K562 (cell line): ENCODE results near the gene HIF1A. TPM values are rescaled to one million over a fixed set of nuclear protein-coding genes. Genes with fewer than 3 reads are reported as not detected.

Experiments used
- ATAC-seq: fragments of 200-7000 bp; cut with Tn5 transposase; 3 replicates; pipeline ENCODE4 v1.9.1; 2020; ENCODE audit warnings: moderate library complexity
- Bru-seq: library from RNA; stranded (reverse); fragments of 400-500 nt; gene quantifications from one replicate; lab custom pipeline; 2021; lab: Mats Ljungman, UMichigan
- BruChase-seq, 2 experiments: library from RNA; stranded (reverse); fragments of 400-500 nt; gene quantifications; one replicate each; lab custom pipeline; 2021; lab: Mats Ljungman, UMichigan
- BruUV-seq: library from RNA; stranded (reverse); fragments of 400-500 nt; replicated peaks from 2 replicates; lab custom pipeline; 2021; lab: Mats Ljungman, UMichigan
- CTCF ChIA-PET: fragments of 300-600 bp; formaldehyde crosslinking; extraction: SDS; loops from one replicate; lab custom pipeline; 2021; ENCODE audit warnings: low intra/inter-chr PET ratio; lab: Yijun Ruan, JAX
- POLR2A ChIA-PET: fragments of 300-600, 350-650 bp; sonication (Branson Sonifier 250); formaldehyde crosslinking; extraction: SDS; loops from one replicate; lab custom pipeline; 2021; ENCODE audit warnings: antibody characterized with exemption, inconsistent platforms; lab: Yijun Ruan, JAX
- DNase-seq, 4 experiments: peaks; one replicate each; pipeline versions ENCODE4 v3.0.0 to v3.0.0-alpha.2; 2011 to 2018; ENCODE audit warnings: low spot score in 3 of 4, mixed read lengths in 3 of 4; ENCODE audit errors: extremely low read depth in 1 of 4
- FAIRE-seq: peaks from 2 replicates; lab custom pipeline; 2011; peaks lifted over from hg19 to GRCh38; lab: Jason Lieb, UNC
- H2AFZ ChIP-seq: 2 replicates; pipeline ENCODE4 v1.6.0; 2011; ENCODE audit warnings: low read depth, low read length, control low read depth, inconsistent platforms
- H3K27ac ChIP-seq: fragments of 200-600 bp; 3 replicates; pipeline ENCODE4 v1.8.0; 2011; ENCODE audit warnings: low read depth, mild to moderate bottlenecking, control low read depth, inconsistent platforms, low read length, moderate library complexity, mixed read lengths; ENCODE audit errors: extremely low read depth
- H3K27me3 ChIP-seq, 2 experiments: fragments of 300-600 bp in 1 of 2; 2 replicates in 1 of 2; 3 replicates in 1 of 2; pipeline versions ENCODE4 v1.6.0 to v1.8.0; 2011; ENCODE audit warnings: inconsistent platforms in 2 of 2, low read length in 2 of 2, mild to moderate bottlenecking in 1 of 2, mixed read lengths in 1 of 2, moderate library complexity in 1 of 2; ENCODE audit not compliant: control insufficient read depth in 2 of 2, insufficient read depth in 2 of 2
- H3K36me3 ChIP-seq: fragments of 300-600 bp; 3 replicates; pipeline ENCODE4 v1.8.0; 2011; ENCODE audit warnings: mild to moderate bottlenecking, low read length, inconsistent platforms; ENCODE audit not compliant: control insufficient read depth, insufficient read depth
- H3K4me1 ChIP-seq, 2 experiments: fragments of 200-600 bp in 1 of 2; replicated peaks in 1 of 2; 2 replicates in 1 of 2; 3 replicates in 1 of 2; pipeline versions ENCODE4 v1.5.1 to v1.8.0; 2011; ENCODE audit warnings: inconsistent platforms in 2 of 2, low read length in 2 of 2, mild to moderate bottlenecking in 1 of 2, mixed read lengths in 1 of 2, moderate library complexity in 1 of 2; ENCODE audit not compliant: control insufficient read depth in 2 of 2, insufficient read depth in 2 of 2
- H3K4me2 ChIP-seq: 2 replicates; pipeline ENCODE4 v1.6.1; 2011; ENCODE audit warnings: low read length, control low read depth, inconsistent platforms, mixed read lengths; ENCODE audit not compliant: insufficient read depth
- H3K4me3 ChIP-seq: fragments of 200-600 bp; sonication (generic), shearing (Covaris generic); 2 replicates; pipeline ENCODE4 v1.5.1; 2016; ENCODE audit warnings: control low read depth, inconsistent platforms
- H3K79me2 ChIP-seq: fragments of 200-600 bp; 3 replicates; pipeline ENCODE4 v1.8.0; 2011; ENCODE audit warnings: low read length, inconsistent platforms; ENCODE audit not compliant: control insufficient read depth, insufficient read depth
- H3K9ac ChIP-seq, 2 experiments: 2 replicates each; pipeline versions ENCODE4 v1.6.0 to v1.6.1; 2011; ENCODE audit warnings: low read depth in 2 of 2, low read length in 2 of 2, control low read depth in 1 of 2, inconsistent platforms in 1 of 2, mild to moderate bottlenecking in 1 of 2, mixed read lengths in 1 of 2; ENCODE audit not compliant: insufficient read depth in 1 of 2
- H3K9me1 ChIP-seq: one replicate; pipeline ENCODE4 v1.6.0; 2011; ENCODE audit warnings: inconsistent platforms, mild to moderate bottlenecking, low read length, moderate library complexity; ENCODE audit not compliant: control insufficient read depth, insufficient read depth
- H3K9me3 ChIP-seq: replicated peaks from 2 replicates; pipeline ENCODE4 v1.5.1; 2011; ENCODE audit warnings: low read depth, low read length, inconsistent platforms; ENCODE audit not compliant: control insufficient read depth, insufficient read depth
- H4K20me1 ChIP-seq: replicated peaks from 2 replicates; pipeline ENCODE4 v1.6.1; 2011; ENCODE audit warnings: low read length, inconsistent platforms, mixed read lengths; ENCODE audit not compliant: control insufficient read depth, insufficient read depth
- CREM ChIP-seq: IDR thresholded peaks from 2 replicates; pipeline ENCODE4 v1.6.1; 2014; ENCODE audit warnings: antibody characterized with exemption, low read depth
- EGR1 ChIP-seq: fragments of 450-650 bp; conservative IDR thresholded peaks from 2 replicates; pipeline ENCODE4 v1.6.1; 2017; ENCODE audit warnings: mild to moderate bottlenecking
- HMGN3 ChIP-seq: IDR thresholded peaks from 2 replicates; pipeline ENCODE4 v1.6.1; 2011; ENCODE audit warnings: borderline replicate concordance, low read depth, mild to moderate bottlenecking, mixed read lengths, low read length; ENCODE audit not compliant: insufficient read length; ENCODE audit errors: extremely low read depth
- HSF4 ChIP-seq: fragments of 250-450 bp; sonication (Bioruptor Pico); IDR thresholded peaks from 2 replicates; pipeline ENCODE4 v2.1.2; 2022; ENCODE audit warnings: mild to moderate bottlenecking, moderate library complexity, borderline replicate concordance
- KLF16 ChIP-seq: IDR thresholded peaks from 2 replicates; pipeline ENCODE4 v1.6.1; 2016; ENCODE audit warnings: antibody characterized with exemption
- LEF1 ChIP-seq: fragments of 450-650 bp; IDR thresholded peaks from 2 replicates; pipeline ENCODE4 v1.6.1; 2016; ENCODE audit warnings: mild to moderate bottlenecking
- MAZ ChIP-seq, 2 experiments: fragments of 450-650 bp in 1 of 2; sonication (generic) in 1 of 2; formaldehyde crosslinking; IDR thresholded peaks in 1 of 2; conservative IDR thresholded peaks in 1 of 2; 2 replicates each; pipeline versions ENCODE4 v1.4.0 to v1.5.0; 2020; ENCODE audit warnings: mild to moderate bottlenecking in 1 of 2, missing genetic modification reagents in 1 of 2
- RBFOX2 ChIP-seq: fragments of 200-400 bp; formaldehyde crosslinking; IDR thresholded peaks from 2 replicates; pipeline ENCODE4 v1.6.1; 2017; ENCODE audit warnings: low read depth, mild to moderate bottlenecking, low read length, moderate library complexity
- USF2 ChIP-seq: sonication (generic); formaldehyde crosslinking; IDR thresholded peaks from 2 replicates; pipeline ENCODE4 v1.5.0; 2020; ENCODE audit warnings: missing genetic modification reagents
- WGBS: fragments of 100-300 bp; shearing (Covaris generic); methylation state at CpG from one replicate; pipeline ENCODE4 v1.1.6; 2016; ENCODE audit warnings: low coverage, mixed read lengths; ENCODE audit not compliant: insufficient coverage; ENCODE audit errors: missing lambda C conversion rate; 5-methylcytosine and 5-hydroxymethylcytosine counted together
- in situ Hi-C: fragments of 300-500 bp; cut with MboI; formaldehyde crosslinking; loops from 4 replicates; pipeline ENCODE4 v1.15.0; 2018; ENCODE audit warnings: inconsistent platforms, mixed read lengths
- intact Hi-C: fragments of 100-400 bp; cut with micrococcal nuclease; formaldehyde crosslinking; loops from 2 replicates; pipeline ENCODE4 v1.14.2; 2022
- long read RNA-seq, 3 experiments: library from polyadenylated mRNA in 2 of 3; library from RNA in 1 of 3; unstranded in 2 of 3; stranded (forward) in 1 of 3; transcript quantifications; one replicate each; pipeline ENCODE4 v2.0.0, GENCODE V29; 2019 to 2022
- polyA minus RNA-seq, 3 experiments: library from RNA; depleted of rRNA, polyadenylated mRNA; stranded (reverse); fragments of >200 nt; gene quantifications; 2 replicates each; pipeline ENCODE4 v1.2.3, GENCODE V29; 2011
- polyA plus RNA-seq, 8 experiments: library from polyadenylated mRNA; depleted of rRNA in 4 of 8; stranded (reverse) in 5 of 8; unstranded in 3 of 8; fragments of >200 nt; fragmentation: Nextera tagmentation in 2 of 8; fragmentation: Illumina TruSeq in 1 of 8; extraction: Ambion mirVana in 2 of 8; extraction: Trizol in 1 of 8; gene quantifications; 2 replicates each; pipeline versions ENCODE4 v1.2.1 to v1.2.3, GENCODE V29; 2011 to 2014; ENCODE audit warnings: inconsistent platforms in 1 of 8, missing spikeins in 1 of 8
- total RNA-seq, 7 experiments: library from RNA; depleted of rRNA in 6 of 7; stranded (reverse); fragments of >200 nt in 6 of 7; fragmentation: Illumina TruSeq in 2 of 7; extraction: Trizol in 2 of 7; gene quantifications; 2 replicates each; pipeline versions ENCODE4 v1.2.1 to v1.2.3, GENCODE V29; 2011 to 2021; ENCODE audit warnings: low replicate concordance in 1 of 7
- TF ChIP-seq, protein P1 (sequence below): sonication (generic); formaldehyde crosslinking; IDR thresholded peaks from 2 replicates; pipeline ENCODE4 v1.8.0; 2022; ENCODE audit warnings: missing genetic modification reagents, mild to moderate bottlenecking, moderate library complexity, borderline replicate concordance

HIF1A gene
- 27.0 and 107 TPM in 2 replicates for total RNA-seq (2011; cell fraction: chromatin; rRNA removed; ENCODE audit: low replicate concordance)
- 13.0 and 20.8 TPM in 2 replicates for total RNA-seq (2011; cell fraction: nucleolus; rRNA removed)
- 34.8 and 40.5 TPM in 2 replicates for total RNA-seq (2011; cell fraction: nucleoplasm; rRNA removed)
- total RNA-seq (2014; rRNA removed) (19.7 and 24.2 TPM in 2 replicates), total RNA-seq (2014; rRNA removed; fragmentation: Illumina TruSeq; extraction: Trizol) (29.3 and 32.3 TPM in 2 replicates), total RNA-seq (2015; rRNA removed; fragmentation: Illumina TruSeq; extraction: Trizol) (31.9 and 33.0 TPM in 2 replicates), total RNA-seq (2021) (29.4 and 32.7 TPM in 2 replicates), polyA plus RNA-seq (2011; rRNA removed) (18.3 and 20.2 TPM in 2 replicates), polyA plus RNA-seq (2014; fragmentation: Illumina TruSeq; extraction: Trizol) (32.7 and 35.3 TPM in 2 replicates), polyA plus RNA-seq (2014; fragmentation: Nextera tagmentation; extraction: Ambion mirVana) (1 to 10 TPM; 5.9 to 7.5 TPM), polyA plus RNA-seq (2014; rRNA removed) (18.5 and 21.1 TPM in 2 replicates), polyA minus RNA-seq (2011; rRNA and poly(A)+ RNA removed) (53.8 and 55.7 TPM in 2 replicates), Bru-seq, nascent RNA (percentile 90 among the genes with signal in this experiment), BruChase-seq, experiment 1, labeled RNA remaining after a 2-hour chase (percentile 89 among the genes with signal in this experiment), BruChase-seq, experiment 2, labeled RNA remaining after a 6-hour chase (percentile 92 among the genes with signal in this experiment)
- 6.5 and 7.0 TPM in 2 replicates for polyA plus RNA-seq (2011; cell fraction: cytosol; rRNA removed)
- 13.5 and 14.8 TPM in 2 replicates for polyA plus RNA-seq (2011; cell fraction: nucleus; rRNA removed)
- 13.5 and 15.5 TPM in 2 replicates for polyA plus RNA-seq (2012)
- polyA minus RNA-seq (2011; cell fraction: cytosol; rRNA and poly(A)+ RNA removed): 15.6 and 19.3 TPM in 2 replicates
- 19.5 and 22.0 TPM in 2 replicates for polyA minus RNA-seq (2011; cell fraction: nucleus; rRNA and poly(A)+ RNA removed)
- long read RNA-seq, experiment 1, transcript HIF1A-202 (15 exons, 3,919 nt): major isoform, 16 of 34 reads
- long read RNA-seq, experiment 1, transcript HIF1A-203 (15 exons, 3,922 nt): minor isoform, 8 of 34 reads
- long read RNA-seq, experiment 1, partial matches to known transcripts: 8 of 34 reads
- long read RNA-seq, experiment 1, other reads (novel, unspliced or antisense): 2 of 34 reads
- long read RNA-seq, experiment 2: 0 reads
- long read RNA-seq, experiment 3, partial matches to known transcripts: 8 of 13 reads
- long read RNA-seq, experiment 3, other reads (novel, unspliced or antisense): 4 of 13 reads

DNA sequence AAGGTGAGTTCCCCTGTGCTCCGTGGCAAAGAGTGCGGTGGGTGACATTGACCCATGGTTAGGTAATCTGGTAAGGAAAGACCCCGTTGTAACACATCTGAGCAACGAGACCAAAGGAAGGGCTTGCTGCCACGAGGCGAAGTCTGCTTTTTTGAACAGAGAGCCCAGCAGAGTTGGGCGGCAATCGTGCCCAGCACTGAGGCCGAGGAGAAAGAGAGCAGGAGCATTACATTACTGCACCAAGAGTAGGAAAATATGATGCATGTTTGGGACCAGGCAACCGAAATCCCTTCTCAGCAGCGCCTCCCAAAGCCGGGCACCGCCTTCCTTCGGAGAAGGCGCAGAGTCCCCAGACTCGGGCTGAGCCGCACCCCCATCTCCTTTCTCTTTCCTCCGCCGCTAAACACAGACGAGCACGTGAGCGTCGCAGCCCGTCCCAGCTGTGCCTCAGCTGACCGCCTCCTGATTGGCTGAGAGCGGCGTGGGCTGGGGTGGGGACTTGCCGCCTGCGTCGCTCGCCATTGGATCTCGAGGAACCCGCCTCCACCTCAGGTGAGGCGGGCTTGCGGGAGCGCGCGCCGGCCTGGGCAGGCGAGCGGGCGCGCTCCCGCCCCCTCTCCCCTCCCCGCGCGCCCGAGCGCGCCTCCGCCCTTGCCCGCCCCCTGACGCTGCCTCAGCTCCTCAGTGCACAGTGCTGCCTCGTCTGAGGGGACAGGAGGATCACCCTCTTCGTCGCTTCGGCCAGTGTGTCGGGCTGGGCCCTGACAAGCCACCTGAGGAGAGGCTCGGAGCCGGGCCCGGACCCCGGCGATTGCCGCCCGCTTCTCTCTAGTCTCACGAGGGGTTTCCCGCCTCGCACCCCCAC, at the start of gene HIF1A:
Gene HIF1A, plus strand, starts transcription at position 684 of the 865 bp plus-strand sequence. CDS start 292 bp downstream, outside the sequence.
- ATAC-seq (peak; percentile 89), FAIRE-seq (peak; percentile 93), DNase-seq (peak; percentile 95 to 96 (median 96))
- Histone ChIP-seq H2AFZ (peak within 1 kb of the TSS; percentile 81), H3K4me3 (peak within 1 kb of the TSS; percentile 84), H3K27ac (peak within 1 kb of the TSS; percentile 88), H4K20me1 (peaks cover 14% of the 10 kb centered on the region; the same call in 1 of the 2 replicates), H3K4me1 (peaks cover 0 to 12% of the 10 kb centered on the region in 2 experiments; a peak in 3 of 5 replicates), H3K9me1 (no peaks in the 10 kb centered on the region), H3K79me2 (peaks cover 47% of the 10 kb centered on the region), H3K27me3 (no peaks in the 10 kb centered on the region), H3K9ac (peak within 1 kb of the TSS; percentile 84 to 97), H3K4me2 (peak within 1 kb of the TSS; percentile 88), H3K9me3 (no peaks in the 10 kb centered on the region), H3K36me3 (no peaks in the 10 kb centered on the region; the same call in 2 of the 3 replicates)
- intact Hi-C loops (loop anchor here (5.0 kb wide), 2 partner anchors 57 to 133 kb away; no protein-coding TSS in a partner anchor), in situ Hi-C loops (no loop called here)
- POLR2A ChIA-PET: interaction anchor here (0.8 to 0.9 kb wide), 2 partner anchors 9 to 22 kb away, joined by 3 to 4 read pairs; no protein-coding TSS in a partner anchor
- BruUV-seq: no TSS peak
- CTCF ChIA-PET: no interaction called here
- 3% methylated on average over 25 of the region's 68 CpGs for WGBS
- no peak for TF ChIP-seq HSF4 (CRISPR knock-in tag)
- peak; percentile 75 for TF ChIP-seq EGR1
- TF ChIP-seq, protein P1, sequence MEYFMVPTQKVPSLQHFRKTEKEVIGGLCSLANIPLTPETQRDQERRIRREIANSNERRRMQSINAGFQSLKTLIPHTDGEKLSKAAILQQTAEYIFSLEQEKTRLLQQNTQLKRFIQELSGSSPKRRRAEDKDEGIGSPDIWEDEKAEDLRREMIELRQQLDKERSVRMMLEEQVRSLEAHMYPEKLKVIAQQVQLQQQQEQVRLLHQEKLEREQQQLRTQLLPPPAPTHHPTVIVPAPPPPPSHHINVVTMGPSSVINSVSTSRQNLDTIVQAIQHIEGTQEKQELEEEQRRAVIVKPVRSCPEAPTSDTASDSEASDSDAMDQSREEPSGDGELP (CRISPR knock-in tag): peak; percentile 100
- peak; percentile 58 to 92 for TF ChIP-seq MAZ (CRISPR knock-in tag; conservative IDR thresholded peaks at IDR 0.05 in 1 of 2, IDR thresholded peaks at IDR 0.05 in 1 of 2)
- TF ChIP-seq RBFOX2: peak; percentile 91
- peak; percentile 18; the same call in 1 of the 2 replicates for TF ChIP-seq KLF16
- peak; percentile 91 for TF ChIP-seq USF2 (CRISPR knock-in tag)
- TF ChIP-seq LEF1: peak; percentile 73
- peak; percentile 67 for TF ChIP-seq CREM
- TF ChIP-seq HMGN3: peak; percentile 66
